Measurements from ENCODE around the gene HEXB.

DNA sequence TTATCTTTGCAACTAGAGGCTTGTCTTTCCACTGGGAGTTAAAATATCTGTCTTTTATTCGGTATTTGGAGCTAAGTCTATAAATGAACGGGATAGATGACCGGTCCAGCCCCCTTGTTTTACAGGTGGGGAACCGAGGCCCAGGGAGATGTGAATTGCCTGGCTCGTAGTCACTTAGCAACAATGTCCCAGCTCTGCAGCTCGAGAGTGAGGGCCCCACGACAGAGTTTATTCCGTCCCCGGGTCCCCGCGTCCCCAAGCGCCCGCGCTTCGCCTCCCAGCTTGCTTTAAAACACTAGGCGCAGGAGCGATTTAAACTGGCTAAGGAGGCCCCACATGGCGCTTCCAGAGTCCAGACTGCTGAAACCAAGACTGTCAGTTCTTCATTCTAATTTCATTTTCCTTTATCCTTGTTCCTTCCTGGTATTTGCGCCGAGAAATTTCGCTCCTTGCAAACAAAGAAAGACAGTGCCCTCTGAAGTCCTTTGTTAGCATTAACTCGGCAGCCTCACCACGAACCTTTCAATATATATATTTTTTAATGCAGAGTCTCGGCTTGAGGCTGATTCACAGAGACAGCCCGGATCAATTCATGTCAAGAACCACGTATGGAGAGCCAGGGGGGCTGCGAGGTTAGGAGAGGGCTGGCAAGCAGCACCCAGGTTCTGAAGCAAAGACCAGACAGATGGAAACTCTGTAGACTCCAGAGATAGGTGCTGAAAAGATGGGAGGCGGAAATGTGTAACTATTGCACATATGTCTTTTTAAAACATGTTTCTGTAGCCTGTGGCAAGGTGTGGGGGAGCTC, 43.1 kb upstream of the HEXB start:
- TF ChIP-seq, protein P1, sequence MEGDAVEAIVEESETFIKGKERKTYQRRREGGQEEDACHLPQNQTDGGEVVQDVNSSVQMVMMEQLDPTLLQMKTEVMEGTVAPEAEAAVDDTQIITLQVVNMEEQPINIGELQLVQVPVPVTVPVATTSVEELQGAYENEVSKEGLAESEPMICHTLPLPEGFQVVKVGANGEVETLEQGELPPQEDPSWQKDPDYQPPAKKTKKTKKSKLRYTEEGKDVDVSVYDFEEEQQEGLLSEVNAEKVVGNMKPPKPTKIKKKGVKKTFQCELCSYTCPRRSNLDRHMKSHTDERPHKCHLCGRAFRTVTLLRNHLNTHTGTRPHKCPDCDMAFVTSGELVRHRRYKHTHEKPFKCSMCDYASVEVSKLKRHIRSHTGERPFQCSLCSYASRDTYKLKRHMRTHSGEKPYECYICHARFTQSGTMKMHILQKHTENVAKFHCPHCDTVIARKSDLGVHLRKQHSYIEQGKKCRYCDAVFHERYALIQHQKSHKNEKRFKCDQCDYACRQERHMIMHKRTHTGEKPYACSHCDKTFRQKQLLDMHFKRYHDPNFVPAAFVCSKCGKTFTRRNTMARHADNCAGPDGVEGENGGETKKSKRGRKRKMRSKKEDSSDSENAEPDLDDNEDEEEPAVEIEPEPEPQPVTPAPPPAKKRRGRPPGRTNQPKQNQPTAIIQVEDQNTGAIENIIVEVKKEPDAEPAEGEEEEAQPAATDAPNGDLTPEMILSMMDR (IDR thresholded peaks at IDR 0.05; ENCODE audit: insufficient read depth, low read length) = no peak
- TF ChIP-seq REST (IDR thresholded peaks at IDR 0.05; ENCODE audit: insufficient replicate concordance, low read depth) = no peak
